ENCODE measurements around the gene ALX4. TPM values are rescaled to one million over a fixed set of nuclear protein-coding genes. Genes with fewer than 3 reads are reported as not detected.

The ALX4 gene
- total and polyA plus RNA-seq, 2 donors (not counting 1 experiment from before 2014, with no cell fraction given), result not detected

DNA sequence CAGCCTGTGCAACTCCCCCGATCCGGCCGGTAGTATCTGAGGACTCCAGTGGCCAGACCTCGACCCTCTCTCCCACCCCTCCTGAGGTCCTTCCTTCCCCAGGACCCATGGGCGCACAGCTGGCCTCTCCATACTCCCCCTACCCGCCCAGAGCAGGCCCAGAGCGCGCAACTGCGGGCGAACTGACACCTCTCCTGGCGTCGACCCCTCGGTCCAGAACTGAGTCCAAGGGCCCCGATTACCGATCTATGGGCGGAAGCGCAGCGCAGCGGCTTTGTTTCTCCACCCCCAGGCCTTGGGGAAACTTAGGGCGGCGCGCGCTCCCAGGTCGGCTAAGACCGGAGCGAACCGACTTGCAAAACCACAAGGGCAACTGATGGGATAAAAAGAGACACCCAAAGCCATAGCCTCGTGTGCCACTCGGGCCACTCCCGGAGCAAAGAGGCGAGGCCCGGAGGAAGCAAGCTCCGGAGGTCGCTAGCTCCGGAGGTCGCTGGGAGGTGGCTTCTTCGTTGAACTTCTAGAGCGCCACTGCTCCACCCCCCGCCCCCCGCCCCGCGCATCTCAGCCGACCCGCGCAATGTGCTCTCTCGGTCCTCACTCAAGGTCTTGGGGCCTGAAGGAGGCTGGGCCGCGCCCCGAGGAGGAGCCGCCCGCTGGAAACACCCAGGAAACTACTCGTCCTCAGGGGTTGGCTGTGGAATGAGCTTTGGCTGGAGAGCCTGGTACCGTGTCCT, 9.8 kb upstream of the ALX4 start:
- H3K4me1 ChIP-seq (ENCODE audit: control insufficient read depth, extremely low read depth, insufficient read depth, low read length), result no peaks in the 10 kb centered on the region

DNA sequence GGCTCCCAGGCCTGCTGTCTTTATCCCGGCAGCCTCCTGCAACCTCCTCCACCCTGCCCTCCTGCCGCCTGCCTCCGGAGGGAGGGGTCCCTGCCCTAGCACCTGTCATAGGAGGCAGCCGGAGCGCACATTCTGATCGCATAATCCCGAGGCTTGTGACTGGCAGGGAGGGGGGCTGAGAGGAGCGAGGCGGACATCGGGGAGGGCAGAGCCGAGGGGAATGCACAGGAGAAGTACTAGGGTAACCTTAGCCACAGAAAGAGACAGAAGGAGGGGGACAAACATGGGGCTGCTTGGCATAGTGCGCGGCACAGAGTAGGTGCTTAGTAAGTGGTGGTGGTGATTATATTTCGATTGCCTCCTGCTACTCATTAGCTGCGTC, 9.2 kb upstream of the ALX4 start:
- Histone ChIP-seq H2AFZ (ENCODE audit: low read length) (no peak overlapping the region), H3K36me3 (ENCODE audit: control insufficient read depth, insufficient read depth, low read length) (no peaks in the 10 kb centered on the region), H3K4me2 (ENCODE audit: extremely low read depth, insufficient read depth, low read length) (no peak overlapping the region), H3K9me3 (ENCODE audit: control insufficient read depth, insufficient read depth, low read depth, low read length) (no peaks in the 10 kb centered on the region), H4K20me1 (ENCODE audit: control insufficient read depth, extremely low read depth, insufficient read depth, low read length) (no peaks in the 10 kb centered on the region), H3K4me3 (replicated peaks in 1 of 4; ENCODE audit: control extremely low read depth in 1 of 4, insufficient read depth in 1 of 4, low read depth in 3 of 4, low read length in 4 of 4) (no peak overlapping the region), H3K79me2 (ENCODE audit: control insufficient read depth, insufficient read depth, low read length) (no peaks in the 10 kb centered on the region), H3K27ac (ENCODE audit: insufficient read depth, low read length) (no peak overlapping the region), H3K27me3 (ENCODE audit: control insufficient read depth, insufficient read depth, low read length) (peaks cover 83% of the 10 kb centered on the region), H3K9ac (ENCODE audit: insufficient read depth, low read length) (no peak overlapping the region), H3K4me1 (ENCODE audit: control insufficient read depth, extremely low read depth, insufficient read depth, low read length) (no peaks in the 10 kb centered on the region)
- no peak for DNase-seq (ENCODE audit: low read depth in 2 of 2)
- TF ChIP-seq EZH2 (IDR thresholded peaks at IDR 0.05; ENCODE audit: low read length, missing control alignments), result peak; percentile 60
- no peak for TF ChIP-seq CTCF (conservative IDR thresholded peaks at IDR 0.05 in 1 of 2, IDR thresholded peaks at IDR 0.05 in 1 of 2; ENCODE audit: low read depth in 1 of 2, low read length in 2 of 2)

More for the DNA sequence above, 9.8 kb upstream of the ALX4 start:
- Histone ChIP-seq H3K79me2 (ENCODE audit: control insufficient read depth, insufficient read depth, low read length) (no peaks in the 10 kb centered on the region), H3K27me3 (ENCODE audit: control insufficient read depth, insufficient read depth, low read length) (peaks cover 81% of the 10 kb centered on the region), H2AFZ (ENCODE audit: low read length) (no peak overlapping the region), H3K4me2 (ENCODE audit: extremely low read depth, insufficient read depth, low read length) (no peak overlapping the region), H3K36me3 (ENCODE audit: control insufficient read depth, insufficient read depth, low read length) (no peaks in the 10 kb centered on the region), H3K9me3 (ENCODE audit: control insufficient read depth, insufficient read depth, low read depth, low read length) (no peaks in the 10 kb centered on the region), H3K9ac (ENCODE audit: insufficient read depth, low read length) (no peak overlapping the region), H3K27ac (ENCODE audit: insufficient read depth, low read length) (no peak overlapping the region), H3K4me3 (replicated peaks in 1 of 4; ENCODE audit: control extremely low read depth in 1 of 4, insufficient read depth in 1 of 4, low read depth in 3 of 4, low read length in 4 of 4) (no peak overlapping the region), H4K20me1 (ENCODE audit: control insufficient read depth, extremely low read depth, insufficient read depth, low read length) (no peaks in the 10 kb centered on the region)
- DNase-seq (ENCODE audit: low read depth in 2 of 2), result no peak
- TF ChIP-seq EZH2 (IDR thresholded peaks at IDR 0.05; ENCODE audit: low read length, missing control alignments) (peak; percentile 22), CTCF (conservative IDR thresholded peaks at IDR 0.05 in 1 of 2, IDR thresholded peaks at IDR 0.05 in 1 of 2; ENCODE audit: low read depth in 1 of 2, low read length in 2 of 2) (no peak)

- peaks cover 83% of the 10 kb centered on the region for H3K27me3 ChIP-seq (ENCODE audit: control insufficient read depth, insufficient read depth, low read length)
- TF ChIP-seq CTCF (conservative IDR thresholded peaks at IDR 0.05 in 1 of 2, IDR thresholded peaks at IDR 0.05 in 1 of 2; ENCODE audit: low read depth in 1 of 2, low read length in 2 of 2) (no peak), EZH2 (IDR thresholded peaks at IDR 0.05; ENCODE audit: low read length, missing control alignments) (no peak)
- no peaks in the 10 kb centered on the region for H4K20me1 ChIP-seq (ENCODE audit: control insufficient read depth, extremely low read depth, insufficient read depth, low read length)
- no peak for DNase-seq (ENCODE audit: low read depth in 2 of 2)
- no peaks in the 10 kb centered on the region for H3K9me3 ChIP-seq (ENCODE audit: control insufficient read depth, insufficient read depth, low read depth, low read length)
- H3K4me2 ChIP-seq (ENCODE audit: extremely low read depth, insufficient read depth, low read length), result no peak overlapping the region
- no peak overlapping the region for H2AFZ ChIP-seq (ENCODE audit: low read length)
- H3K4me3 ChIP-seq (replicated peaks in 1 of 4; ENCODE audit: control extremely low read depth in 1 of 4, insufficient read depth in 1 of 4, low read depth in 3 of 4, low read length in 4 of 4), result no peak overlapping the region
- H3K79me2 ChIP-seq (ENCODE audit: control insufficient read depth, insufficient read depth, low read length), result no peaks in the 10 kb centered on the region
- no peak overlapping the region for H3K9ac ChIP-seq (ENCODE audit: insufficient read depth, low read length)
- no peaks in the 10 kb centered on the region for H3K4me1 ChIP-seq (ENCODE audit: control insufficient read depth, extremely low read depth, insufficient read depth, low read length)
- no peaks in the 10 kb centered on the region for H3K36me3 ChIP-seq (ENCODE audit: control insufficient read depth, insufficient read depth, low read length)
- H3K27ac ChIP-seq (ENCODE audit: insufficient read depth, low read length), result no peak overlapping the region
Observed at GRCh38 chr11:44318369-44318768, 8.4 kb upstream of the ALX4 start.
